Trophoblast cell (in vitro differentiated cells and primary cell): ENCODE data around the gene RHOT2.

Source experiments
- DNase-seq, 2 donors: peaks; one replicate each; pipeline ENCODE4 v3.0.0-alpha.2; 2016
- H2AFZ ChIP-seq: 2 replicates; pipeline ENCODE4 v1.6.1; 2013; ENCODE audit warnings: low read length, moderate library complexity, mild to moderate bottlenecking; ENCODE audit not compliant: insufficient read depth, poor library complexity
- H2AK5ac ChIP-seq: 2 replicates; pipeline ENCODE4 v1.6.1; 2013; ENCODE audit warnings: mild to moderate bottlenecking, low read length
- H2BK120ac ChIP-seq: 2 replicates; pipeline ENCODE4 v1.6.1; 2013; ENCODE audit warnings: low read length, mild to moderate bottlenecking, moderate library complexity; ENCODE audit not compliant: insufficient read depth, poor library complexity
- H2BK12ac ChIP-seq: 2 replicates; pipeline ENCODE4 v1.6.1; 2013; ENCODE audit warnings: mild to moderate bottlenecking, low read length, moderate library complexity
- H2BK5ac ChIP-seq: 2 replicates; pipeline ENCODE4 v1.6.1; 2013; ENCODE audit warnings: low read length, low read depth, moderate library complexity, mild to moderate bottlenecking; ENCODE audit not compliant: poor library complexity
- H3K14ac ChIP-seq: 2 replicates; pipeline ENCODE4 v1.6.1; 2013; ENCODE audit warnings: mild to moderate bottlenecking, low read length
- H3K18ac ChIP-seq: 2 replicates; pipeline ENCODE4 v1.6.1; 2013; ENCODE audit warnings: mild to moderate bottlenecking, low read length
- H3K23ac ChIP-seq: 2 replicates; pipeline ENCODE4 v1.6.1; 2013; ENCODE audit warnings: low read length
- H3K27ac ChIP-seq: 2 replicates; pipeline ENCODE4 v1.5.1; 2013; ENCODE audit warnings: low read depth, mild to moderate bottlenecking, inconsistent platforms, low read length, moderate library complexity
- H3K27me3 ChIP-seq: 2 replicates; pipeline ENCODE4 v1.6.1; 2013; ENCODE audit warnings: inconsistent platforms, mild to moderate bottlenecking, low read length, moderate library complexity; ENCODE audit not compliant: insufficient read depth
- H3K36me3 ChIP-seq, 2 experiments: 1 replicate in 1 of 2; 2 replicates in 1 of 2; pipeline ENCODE4 v1.6.1; 2013; ENCODE audit warnings: low read length in 2 of 2, mild to moderate bottlenecking in 2 of 2, moderate library complexity in 1 of 2; ENCODE audit not compliant: insufficient read depth in 2 of 2, control insufficient read depth in 1 of 2
- H3K4ac ChIP-seq: 2 replicates; pipeline ENCODE4 v1.6.1; 2013; ENCODE audit warnings: low read depth, mild to moderate bottlenecking, low read length, moderate library complexity
- H3K4me1 ChIP-seq, 2 experiments: 1 replicate in 1 of 2; 2 replicates in 1 of 2; pipeline ENCODE4 v1.6.1; 2013; ENCODE audit warnings: low read length in 2 of 2, mild to moderate bottlenecking in 2 of 2, moderate library complexity in 1 of 2; ENCODE audit not compliant: insufficient read depth in 2 of 2, control insufficient read depth in 1 of 2
- H3K4me2 ChIP-seq: 2 replicates; pipeline ENCODE4 v1.6.1; 2013; ENCODE audit warnings: inconsistent platforms, mild to moderate bottlenecking, low read length, moderate library complexity
- H3K4me3 ChIP-seq: 2 replicates; pipeline ENCODE4 v1.5.1; 2013; ENCODE audit warnings: mild to moderate bottlenecking, low read depth, low read length, inconsistent platforms
- H3K79me1 ChIP-seq: one replicate; pipeline ENCODE4 v1.6.1; 2013; ENCODE audit warnings: low read length
- H3K79me2 ChIP-seq: 2 replicates; pipeline ENCODE4 v1.6.1; 2013; ENCODE audit warnings: low read length, mild to moderate bottlenecking; ENCODE audit not compliant: control insufficient read depth, insufficient read depth, poor library complexity
- H3K9ac ChIP-seq: 2 replicates; pipeline ENCODE4 v1.6.1; 2013; ENCODE audit warnings: mild to moderate bottlenecking, low read length
- H3K9me3 ChIP-seq: 2 replicates; pipeline ENCODE4 v1.6.1; 2013; ENCODE audit warnings: low read depth, mild to moderate bottlenecking, control low read depth, inconsistent platforms, low read length; ENCODE audit not compliant: insufficient read depth
- H4K12ac ChIP-seq: 2 replicates; pipeline ENCODE4 v1.6.1; 2013; ENCODE audit warnings: low read depth, mild to moderate bottlenecking, low read length, moderate library complexity
- H4K8ac ChIP-seq: 2 replicates; pipeline ENCODE4 v1.6.1; 2013; ENCODE audit warnings: low read depth, mild to moderate bottlenecking, low read length, moderate library complexity
- H4K91ac ChIP-seq: one replicate; pipeline ENCODE4 v1.6.1; 2013; ENCODE audit warnings: low read depth, mild to moderate bottlenecking, low read length, moderate library complexity
- WGBS: extraction: QIAGEN DNeasy Blood & Tissue Kit; methylation state at CpG from one replicate; pipeline ENCODE4 v1.1.7; 2013; ENCODE audit warnings: missing lambda C conversion rate; ENCODE audit not compliant: insufficient read length, insufficient coverage; ENCODE audit errors: extremely low coverage; 5-methylcytosine and 5-hydroxymethylcytosine counted together

The RHOT2 gene

DNA sequence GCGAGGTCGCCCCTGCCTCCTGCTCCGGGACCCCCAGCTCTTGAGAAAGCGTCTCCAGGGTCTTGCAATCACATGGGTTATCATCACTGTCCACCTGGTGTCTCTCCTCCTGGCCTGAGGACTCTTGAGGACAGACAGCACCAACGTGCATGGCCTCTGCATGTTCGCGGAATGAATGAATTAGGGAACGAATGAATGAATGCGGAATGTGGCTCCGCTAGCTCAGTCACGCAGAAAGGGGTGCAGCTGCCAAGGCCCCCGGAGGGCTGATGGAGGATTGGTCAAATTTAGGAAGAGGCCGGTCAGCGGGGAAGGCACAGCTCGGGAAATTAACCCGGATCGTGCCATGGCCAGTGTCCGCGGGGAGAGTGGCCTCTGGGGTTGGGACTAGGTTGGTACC lies 34.4 kb downstream of the RHOT2 start:
- H4K8ac ChIP-seq, result no peak overlapping the region
- no peaks in the 10 kb centered on the region for H3K36me3 ChIP-seq
- H3K4ac ChIP-seq, result no peak overlapping the region
- H3K9me3 ChIP-seq, result peaks cover 8% of the 10 kb centered on the region
- no peak overlapping the region for H4K91ac ChIP-seq
- no peak overlapping the region for H2AK5ac ChIP-seq
- H4K12ac ChIP-seq, result no peak overlapping the region
- H3K9ac ChIP-seq, result no peak overlapping the region
- H2BK5ac ChIP-seq, result no peak overlapping the region
- H3K4me2 ChIP-seq, result no peak overlapping the region
- no CpG with 5 or more reads among the region's 19 CpGs for WGBS
- H3K18ac ChIP-seq, result no peak overlapping the region
- peaks cover 0 to 2% of the 10 kb centered on the region in 2 experiments for H3K4me1 ChIP-seq
- H3K27me3 ChIP-seq, result peaks cover 51% of the 10 kb centered on the region
- no peak overlapping the region for H3K14ac ChIP-seq
- H3K79me2 ChIP-seq, result no peaks in the 10 kb centered on the region
- no peak overlapping the region for H3K23ac ChIP-seq
- H3K79me1 ChIP-seq, result no peaks in the 10 kb centered on the region
- H2BK120ac ChIP-seq, result no peak overlapping the region
- DNase-seq, result no peak
- H2BK12ac ChIP-seq, result no peak overlapping the region
- no peak overlapping the region for H3K27ac ChIP-seq
- no peak overlapping the region for H3K4me3 ChIP-seq
- no peak overlapping the region for H2AFZ ChIP-seq

DNA sequence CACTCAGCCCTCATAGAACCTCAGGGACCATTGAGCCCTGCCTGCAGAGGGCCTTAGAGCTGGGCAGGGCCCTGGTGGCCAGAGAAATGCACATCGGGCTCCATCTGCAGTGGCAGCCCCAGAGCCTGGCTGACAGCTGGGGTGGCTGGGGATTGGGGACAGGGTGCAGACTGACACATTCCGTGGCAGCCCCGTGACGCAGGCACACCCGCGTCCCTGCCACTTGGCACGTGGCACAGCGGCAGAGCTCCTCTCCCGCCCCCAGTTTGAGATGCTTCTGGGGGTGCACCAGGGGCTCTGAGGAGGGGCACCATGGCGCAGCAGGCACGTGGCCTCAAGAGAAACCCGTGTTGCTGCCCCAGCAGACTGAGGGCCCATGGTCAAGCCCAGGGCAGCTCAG lies 35.5 kb downstream of the RHOT2 start:
- no peak overlapping the region for H2BK12ac ChIP-seq
- no peak overlapping the region for H3K4me2 ChIP-seq
- no peak overlapping the region for H3K14ac ChIP-seq
- no peak overlapping the region for H2BK5ac ChIP-seq
- H3K4me3 ChIP-seq, result no peak overlapping the region
- no peaks in the 10 kb centered on the region for H3K79me2 ChIP-seq
- no peak overlapping the region for H2AK5ac ChIP-seq
- WGBS, result no CpG with 5 or more reads among the region's 12 CpGs
- H2BK120ac ChIP-seq, result no peak overlapping the region
- H3K36me3 ChIP-seq, result no peaks in the 10 kb centered on the region
- H3K9ac ChIP-seq, result no peak overlapping the region
- H3K4me1 ChIP-seq, result peaks cover 0 to 2% of the 10 kb centered on the region in 2 experiments
- no peak for DNase-seq
- no peak overlapping the region for H4K12ac ChIP-seq
- no peak overlapping the region for H2AFZ ChIP-seq
- H3K79me1 ChIP-seq, result no peaks in the 10 kb centered on the region
- no peak overlapping the region for H3K23ac ChIP-seq
- no peak overlapping the region for H3K27ac ChIP-seq
- H4K8ac ChIP-seq, result no peak overlapping the region
- peaks cover 7% of the 10 kb centered on the region for H3K9me3 ChIP-seq
- H3K18ac ChIP-seq, result no peak overlapping the region
- H3K27me3 ChIP-seq, result peaks cover 53% of the 10 kb centered on the region
- no peak overlapping the region for H3K4ac ChIP-seq
- H4K91ac ChIP-seq, result no peak overlapping the region

DNA sequence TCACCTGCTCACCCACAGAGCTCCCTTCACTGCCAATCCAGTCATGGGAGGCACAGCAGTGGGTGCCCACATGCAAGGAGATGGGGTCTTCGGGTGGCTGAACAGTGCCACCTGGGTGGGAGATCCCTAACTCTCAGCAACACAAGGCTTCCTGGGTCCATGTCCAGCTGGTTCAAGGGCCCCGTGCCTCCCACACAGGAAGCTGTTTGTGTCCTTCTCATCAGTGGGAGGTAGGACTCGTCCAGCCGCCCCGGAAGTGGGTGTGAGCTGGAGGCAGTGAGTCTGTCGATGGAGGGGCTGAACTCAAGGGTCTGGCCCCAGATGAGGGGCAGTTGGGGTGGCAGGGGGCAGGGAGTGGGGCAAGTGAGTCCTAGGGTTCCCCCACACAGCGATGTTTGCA lies 36.1 kb downstream of the RHOT2 start:
- Histone ChIP-seq H3K9me3 (peaks cover 7% of the 10 kb centered on the region), H3K36me3 (no peaks in the 10 kb centered on the region), H3K14ac (no peak overlapping the region), H2BK5ac (no peak overlapping the region), H3K79me2 (no peaks in the 10 kb centered on the region), H2AK5ac (no peak overlapping the region), H3K9ac (no peak overlapping the region), H3K27ac (no peak overlapping the region), H3K4ac (no peak overlapping the region), H3K4me3 (no peak overlapping the region), H3K23ac (no peak overlapping the region), H4K12ac (no peak overlapping the region), H2BK120ac (no peak overlapping the region), H3K18ac (no peak overlapping the region), H2BK12ac (no peak overlapping the region), H3K79me1 (no peaks in the 10 kb centered on the region), H3K27me3 (peaks cover 53% of the 10 kb centered on the region), H2AFZ (no peak overlapping the region), H3K4me2 (no peak overlapping the region), H4K8ac (no peak overlapping the region), H3K4me1 (peaks cover 0 to 2% of the 10 kb centered on the region in 2 experiments), H4K91ac (no peak overlapping the region)
- no peak for DNase-seq
- no CpG with 5 or more reads among the region's 7 CpGs for WGBS

DNA sequence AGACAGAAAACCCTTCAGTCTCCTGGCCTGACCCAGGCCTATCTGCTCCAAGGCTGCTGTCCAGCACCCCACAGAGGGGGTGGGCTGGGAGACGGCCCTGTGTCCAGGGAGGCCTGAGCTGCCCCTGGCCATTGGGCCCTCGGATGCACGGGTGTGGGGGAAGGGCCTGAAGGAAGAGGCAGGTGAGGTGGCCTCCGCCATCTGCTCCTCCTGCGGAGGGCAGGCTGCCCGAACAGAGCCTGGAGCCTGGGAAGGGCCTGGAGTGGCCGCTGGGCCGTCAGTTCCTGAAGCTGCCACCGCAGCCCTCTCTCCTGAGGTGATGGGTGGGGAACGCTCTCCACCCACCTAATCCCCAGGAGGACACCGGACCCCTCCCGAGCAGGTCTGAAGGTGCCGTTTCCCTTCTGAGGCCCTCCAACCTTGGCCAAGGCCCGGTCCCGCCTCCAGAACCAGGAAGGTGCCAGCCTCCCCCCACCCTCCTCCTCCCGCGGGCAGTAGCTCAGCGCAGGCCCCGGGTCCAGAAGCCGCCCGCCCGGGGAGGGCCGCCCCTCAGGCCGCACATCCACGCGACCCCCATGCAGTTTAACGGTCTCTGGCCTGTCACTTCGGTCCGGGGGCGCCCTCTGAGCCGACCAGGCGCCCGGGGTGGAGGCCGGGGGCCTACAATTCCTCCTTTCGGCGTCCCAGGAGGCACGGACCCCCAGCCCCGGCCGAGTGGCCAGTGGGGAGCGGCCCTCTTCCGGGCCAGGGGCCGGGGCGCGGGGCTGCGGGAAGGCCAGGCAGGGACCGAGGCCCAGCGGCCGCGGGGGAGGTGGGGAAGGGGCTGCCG lies 36.8 kb downstream of the RHOT2 start:
- Histone ChIP-seq H3K79me2 (no peaks in the 10 kb centered on the region), H3K36me3 (no peaks in the 10 kb centered on the region), H2BK5ac (no peak overlapping the region), H4K91ac (no peak overlapping the region), H3K4me1 (peaks cover 0 to 2% of the 10 kb centered on the region in 2 experiments), H4K12ac (no peak overlapping the region), H2BK120ac (no peak overlapping the region), H3K23ac (no peak overlapping the region), H3K27me3 (peaks cover 53% of the 10 kb centered on the region), H3K27ac (no peak overlapping the region), H3K18ac (no peak overlapping the region), H2AK5ac (no peak overlapping the region), H3K4ac (no peak overlapping the region), H2BK12ac (no peak overlapping the region), H3K14ac (no peak overlapping the region), H3K9ac (no peak overlapping the region), H3K9me3 (peaks cover 7% of the 10 kb centered on the region), H3K4me3 (no peak overlapping the region), H4K8ac (no peak overlapping the region), H3K4me2 (no peak overlapping the region), H3K79me1 (no peaks in the 10 kb centered on the region), H2AFZ (no peak overlapping the region)
- WGBS, result no CpG with 5 or more reads among the region's 50 CpGs
- DNase-seq, result no peak
